Subcutaneous abdominal adipose tissue (tissue), 5 donors: ENCODE data around the gene APBA1.

Experiments
- H3K27ac ChIP-seq: one replicate; pipeline ENCODE4 v1.7.0; 2013; ENCODE audit warnings: low read depth, mild to moderate bottlenecking, inconsistent platforms, low read length, moderate library complexity
- H3K27me3 ChIP-seq, 5 donors: one replicate each; pipeline ENCODE4 v1.7.0; 2013; ENCODE audit warnings: low read length in 5 of 5, inconsistent platforms in 1 of 5; ENCODE audit not compliant: control insufficient read depth in 5 of 5, insufficient read depth in 4 of 5
- H3K36me3 ChIP-seq, 5 donors: one replicate each; pipeline ENCODE4 v1.7.0; 2013; ENCODE audit warnings: low read length in 5 of 5; ENCODE audit not compliant: control insufficient read depth in 5 of 5, insufficient read depth in 5 of 5
- H3K4me1 ChIP-seq, 5 donors: one replicate each; pipeline ENCODE4 v1.7.0; 2013; ENCODE audit warnings: low read length in 5 of 5, mild to moderate bottlenecking in 3 of 5, moderate library complexity in 1 of 5; ENCODE audit not compliant: control insufficient read depth in 5 of 5, insufficient read depth in 5 of 5
- H3K4me3 ChIP-seq, 5 donors: one replicate each; pipeline ENCODE4 v1.7.0; 2013; ENCODE audit warnings: low read length in 5 of 5, low read depth in 1 of 5
- H3K9ac ChIP-seq, 5 donors: one replicate each; pipeline ENCODE4 v1.7.0; 2013; ENCODE audit warnings: low read length in 5 of 5, mild to moderate bottlenecking in 4 of 5, moderate library complexity in 3 of 5
- H3K9me3 ChIP-seq, 5 donors: one replicate each; pipeline ENCODE4 v1.7.0; 2013; ENCODE audit warnings: low read length in 5 of 5; ENCODE audit not compliant: control insufficient read depth in 5 of 5
- donor health status: healthy.
- donor health status: healthy.
- donor health status: healthy.
- donor health status: healthy.
- donor health status: healthy.

The APBA1 gene

DNA sequence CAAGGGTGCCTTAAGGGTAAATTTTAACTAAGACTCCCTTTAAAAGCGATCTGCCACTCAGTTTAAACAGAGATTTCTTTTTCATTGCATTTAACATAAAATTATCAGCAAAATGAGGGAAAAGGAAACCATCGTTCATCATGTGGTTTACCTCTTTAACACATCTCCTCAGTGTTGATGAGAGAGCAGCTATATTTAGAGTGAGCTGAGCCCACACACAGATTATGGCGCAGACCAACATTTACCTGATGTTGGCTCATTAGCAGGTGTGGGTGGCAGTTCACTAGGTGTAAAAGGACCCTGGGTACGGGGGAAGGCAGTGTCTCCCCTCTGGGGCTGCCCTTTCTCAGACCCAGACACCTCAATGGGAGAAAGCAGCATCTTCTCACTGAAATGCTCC lies 197.3 kb downstream of the APBA1 start:
- Histone ChIP-seq H3K9ac (no peak overlapping the region), H3K4me3 (no peak overlapping the region), H3K27me3 (no peaks in the 10 kb centered on the region), H3K4me1 (no peaks in the 10 kb centered on the region), H3K27ac (no peak overlapping the region), H3K9me3 (no peaks in the 10 kb centered on the region), H3K36me3 (peaks cover 0 to 3% (median 0%) of the 10 kb centered on the region in 5 donors)

DNA sequence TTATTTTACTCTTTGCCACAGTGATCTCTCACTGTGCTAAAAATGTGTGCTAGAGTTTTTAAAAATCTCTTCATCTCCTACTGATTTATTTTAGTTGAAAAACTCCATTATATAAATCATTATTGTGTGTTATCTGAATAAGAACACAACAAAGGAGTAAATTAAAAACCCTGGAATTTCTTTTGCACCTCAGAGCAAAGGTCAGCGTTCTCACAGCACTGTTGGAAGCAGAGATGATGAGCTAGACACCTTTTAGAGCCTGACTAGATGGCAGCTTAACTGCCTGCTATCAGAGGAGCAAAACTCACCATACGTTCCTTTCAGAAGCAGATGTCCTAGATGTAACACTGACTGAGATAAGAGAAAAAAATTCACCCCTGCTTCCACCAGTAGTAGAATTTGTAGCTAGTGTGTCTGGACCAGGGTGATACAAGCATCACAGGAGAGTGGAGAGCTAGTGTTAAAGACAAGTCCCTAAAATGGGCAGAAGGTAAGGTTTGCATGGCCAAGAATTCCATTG lies 200.0 kb downstream of the APBA1 start:
- H3K4me3 ChIP-seq = no peak overlapping the region
- no peak overlapping the region for H3K9ac ChIP-seq
- no peaks in the 10 kb centered on the region for H3K9me3 ChIP-seq
- H3K27me3 ChIP-seq = no peaks in the 10 kb centered on the region
- H3K27ac ChIP-seq = no peak overlapping the region
- no peaks in the 10 kb centered on the region for H3K4me1 ChIP-seq
- H3K36me3 ChIP-seq = peaks cover 0 to 7% (median 4%) of the 10 kb centered on the region in 5 donors

DNA sequence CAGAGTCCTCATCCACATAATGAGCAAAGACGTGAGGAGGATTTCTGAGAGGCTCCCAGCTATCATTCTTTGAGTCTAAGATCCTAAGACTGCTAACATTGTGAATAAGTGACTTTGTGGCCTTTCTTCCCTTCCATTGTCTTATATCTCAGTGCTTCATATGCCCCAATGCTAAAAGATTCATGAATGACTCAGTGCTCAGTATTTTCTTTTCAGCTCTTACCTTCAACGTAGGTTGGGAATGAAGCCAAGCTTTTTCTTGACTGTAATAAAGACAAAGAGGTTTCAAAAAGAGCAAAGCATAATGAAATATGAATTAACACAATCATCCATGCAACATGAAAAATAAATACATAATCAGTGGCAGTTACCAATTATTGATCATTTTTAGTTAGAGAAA lies 200.7 kb downstream of the APBA1 start:
- H3K4me1 ChIP-seq = no peaks in the 10 kb centered on the region
- no peaks in the 10 kb centered on the region for H3K9me3 ChIP-seq
- no peak overlapping the region for H3K27ac ChIP-seq
- H3K9ac ChIP-seq = no peak overlapping the region
- no peak overlapping the region for H3K4me3 ChIP-seq
- H3K36me3 ChIP-seq = peaks cover 0 to 8% (median 8%) of the 10 kb centered on the region in 5 donors
- no peaks in the 10 kb centered on the region for H3K27me3 ChIP-seq

DNA sequence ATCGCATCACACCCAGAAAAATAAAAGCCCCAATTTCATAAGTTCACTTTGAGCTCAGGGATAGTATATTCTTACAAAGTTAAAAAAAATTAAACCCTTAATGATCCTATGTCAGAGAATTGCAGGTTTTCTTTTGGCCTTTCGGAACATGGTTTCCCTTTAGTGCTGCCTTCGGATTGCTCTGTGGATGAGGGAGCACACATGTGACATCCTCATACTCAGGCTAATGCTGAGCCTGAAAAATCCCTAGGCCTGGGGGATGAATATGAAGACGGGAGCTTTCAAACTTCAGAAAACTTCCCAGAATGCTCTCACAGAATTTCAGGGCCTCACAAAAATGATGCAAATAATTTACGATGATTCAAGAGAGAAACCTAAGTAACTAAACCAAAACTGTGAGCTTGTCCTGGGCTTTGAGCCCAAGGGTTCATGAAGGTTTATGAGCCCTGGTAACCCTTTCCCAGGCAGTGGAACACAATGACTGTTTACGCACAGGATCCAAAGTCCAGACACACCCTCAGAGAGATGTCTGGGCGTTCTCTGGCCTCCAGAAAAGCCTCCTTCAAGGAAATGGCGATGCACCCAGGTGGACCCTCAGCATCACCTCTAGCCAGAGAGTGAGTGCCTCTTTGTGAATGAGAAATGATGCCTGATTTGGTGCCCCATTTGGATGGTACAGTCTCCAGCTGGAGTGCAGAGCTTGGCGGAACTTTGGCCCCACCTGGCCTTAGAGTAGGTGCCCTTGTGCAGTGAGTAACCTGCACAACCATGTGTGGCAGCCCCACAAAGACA lies 201.8 kb downstream of the APBA1 start:
- H3K9ac ChIP-seq = no peak overlapping the region
- H3K4me1 ChIP-seq = peaks cover 1 to 5% (median 5%) of the 10 kb centered on the region in 5 donors
- H3K27me3 ChIP-seq = no peaks in the 10 kb centered on the region
- peaks cover 0 to 12% (median 8%) of the 10 kb centered on the region in 5 donors for H3K36me3 ChIP-seq
- no peak overlapping the region for H3K4me3 ChIP-seq
- no peaks in the 10 kb centered on the region for H3K9me3 ChIP-seq
- no peak overlapping the region for H3K27ac ChIP-seq

DNA sequence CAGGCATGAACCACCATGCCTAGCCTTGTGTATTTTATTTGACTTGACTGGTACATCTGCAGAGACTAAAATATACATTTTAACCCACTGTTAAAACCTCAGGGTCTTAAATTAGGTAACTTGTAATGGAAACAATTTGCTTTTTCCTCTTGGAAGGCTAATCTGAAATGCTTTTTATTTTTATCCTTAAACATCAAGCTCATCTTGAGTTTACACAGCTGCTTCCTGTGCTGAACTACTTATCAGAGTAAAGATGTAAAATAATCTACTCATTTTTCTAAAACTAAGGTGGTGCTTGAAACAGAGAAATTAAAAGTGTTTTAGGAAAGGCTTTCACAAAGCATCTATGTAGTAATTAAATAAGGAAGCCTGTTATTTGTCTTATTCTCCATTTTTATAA lies 203.0 kb downstream of the APBA1 start:
- Histone ChIP-seq H3K36me3 (peaks cover 0 to 12% (median 5%) of the 10 kb centered on the region in 5 donors), H3K4me1 (peaks cover 5 to 12% (median 9%) of the 10 kb centered on the region in 5 donors), H3K27me3 (no peaks in the 10 kb centered on the region), H3K9ac (no peak overlapping the region), H3K9me3 (no peaks in the 10 kb centered on the region), H3K27ac (no peak overlapping the region), H3K4me3 (no peak overlapping the region)

DNA sequence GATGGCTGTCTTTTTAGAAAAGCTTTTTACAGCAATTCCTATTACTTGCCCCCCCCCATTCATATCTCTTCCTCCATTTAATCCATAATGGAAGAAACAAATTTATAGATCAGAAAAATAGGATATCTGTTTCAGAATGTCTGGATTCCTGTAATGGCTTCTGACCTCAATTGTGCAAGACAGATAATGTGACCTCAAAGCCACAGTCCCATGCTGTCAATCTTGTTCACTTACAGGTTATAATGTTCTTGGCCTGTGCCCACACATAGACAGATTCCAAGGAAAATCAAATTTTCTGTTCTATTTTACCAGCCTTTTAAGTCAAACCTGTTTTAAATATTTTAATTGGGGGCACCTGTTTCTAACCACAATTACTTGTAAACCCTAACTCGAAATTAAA lies 203.8 kb downstream of the APBA1 start:
- peaks cover 5 to 12% (median 9%) of the 10 kb centered on the region in 5 donors for H3K4me1 ChIP-seq

DNA sequence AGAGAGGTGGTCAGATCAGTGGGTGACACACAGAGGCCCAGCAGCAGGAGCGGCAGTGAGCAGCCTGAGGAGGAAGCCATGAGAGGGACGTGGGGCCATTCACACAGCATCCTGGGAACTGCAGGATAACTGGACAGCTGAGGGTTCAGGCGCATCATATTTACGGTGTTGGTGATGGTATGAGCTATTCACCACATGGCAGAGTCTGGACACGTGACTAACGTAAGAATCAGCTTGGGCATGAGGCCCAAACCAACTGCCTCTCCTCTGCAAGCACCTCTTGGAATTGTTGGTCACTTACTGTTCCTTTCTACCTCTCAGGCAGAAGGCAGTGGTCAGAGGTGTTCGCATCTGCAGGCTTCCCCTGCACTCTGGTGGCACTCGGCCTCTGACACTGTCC lies 206.0 kb downstream of the APBA1 start:
- H3K9ac ChIP-seq = no peak overlapping the region
- H3K27me3 ChIP-seq = no peaks in the 10 kb centered on the region
- H3K9me3 ChIP-seq = no peaks in the 10 kb centered on the region
- H3K4me1 ChIP-seq = peaks cover 5 to 12% (median 9%) of the 10 kb centered on the region in 5 donors
- peaks cover 0 to 12% (median 5%) of the 10 kb centered on the region in 5 donors for H3K36me3 ChIP-seq
- no peak overlapping the region for H3K27ac ChIP-seq
- no peak overlapping the region for H3K4me3 ChIP-seq

More for the DNA sequence above, 203.8 kb downstream of the APBA1 start:
- peaks cover 0 to 12% (median 5%) of the 10 kb centered on the region in 5 donors for H3K36me3 ChIP-seq
- no peaks in the 10 kb centered on the region for H3K27me3 ChIP-seq
- no peaks in the 10 kb centered on the region for H3K9me3 ChIP-seq
- H3K4me3 ChIP-seq = no peak overlapping the region
- no peak overlapping the region for H3K9ac ChIP-seq
- no peak overlapping the region for H3K27ac ChIP-seq

DNA sequence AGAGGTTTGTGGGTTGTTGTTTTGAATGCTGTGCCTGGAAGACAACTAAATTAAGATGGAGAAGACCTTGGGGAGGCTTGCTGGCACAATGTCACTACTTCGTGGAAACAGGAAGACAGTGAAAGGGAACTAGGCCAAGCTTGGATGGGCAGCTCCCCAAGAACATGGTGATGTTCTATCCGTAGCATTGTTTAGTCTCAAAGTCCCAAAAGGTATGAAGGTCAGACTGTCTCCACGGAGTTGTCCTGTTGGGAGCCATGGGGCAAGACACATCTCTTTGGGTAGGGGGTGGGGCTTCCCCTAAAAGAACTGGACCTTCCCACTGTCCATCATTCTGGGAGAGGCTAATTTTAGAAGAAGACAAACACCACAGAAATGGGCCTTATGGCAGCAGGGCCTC lies 206.7 kb downstream of the APBA1 start:
- Histone ChIP-seq H3K36me3 (peaks cover 0 to 12% (median 5%) of the 10 kb centered on the region in 5 donors), H3K9me3 (no peaks in the 10 kb centered on the region), H3K4me3 (no peak overlapping the region), H3K27me3 (no peaks in the 10 kb centered on the region), H3K4me1 (peaks cover 5 to 12% (median 9%) of the 10 kb centered on the region in 5 donors), H3K27ac (no peak overlapping the region), H3K9ac (no peak overlapping the region)

DNA sequence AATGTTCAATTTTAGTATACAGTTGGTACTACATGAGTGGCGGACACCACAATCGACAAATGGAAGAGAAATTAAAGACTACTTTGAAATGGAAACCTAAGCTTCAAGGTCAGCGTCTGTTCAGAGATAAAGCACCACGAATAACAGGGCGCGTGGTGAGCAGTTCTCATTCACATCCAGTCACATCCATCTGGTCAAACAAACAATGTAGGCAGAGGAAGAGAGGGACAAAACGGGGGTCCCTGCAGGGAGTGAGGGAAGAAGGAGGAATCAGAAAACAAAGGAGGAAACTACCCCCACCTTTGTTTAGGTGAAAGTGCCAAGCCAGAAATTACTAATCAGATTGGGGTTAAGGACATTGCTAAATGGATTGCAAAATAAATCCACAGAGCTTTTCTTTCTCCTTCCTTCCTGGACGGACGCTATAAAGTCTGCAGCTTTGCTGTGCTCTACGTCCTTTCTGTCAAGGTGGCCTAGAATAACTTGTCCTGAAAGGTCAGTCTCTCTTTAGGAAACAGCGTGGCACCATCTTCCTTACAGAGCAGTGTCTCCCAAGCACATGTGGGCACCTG lies 208.6 kb downstream of the APBA1 start:
- H3K4me3 ChIP-seq = no peak overlapping the region
- H3K4me1 ChIP-seq = peaks cover 5 to 12% (median 9%) of the 10 kb centered on the region in 5 donors
- H3K36me3 ChIP-seq = peaks cover 0 to 13% (median 5%) of the 10 kb centered on the region in 5 donors
- no peak overlapping the region for H3K9ac ChIP-seq
- H3K27me3 ChIP-seq = no peaks in the 10 kb centered on the region
- no peak overlapping the region for H3K27ac ChIP-seq
- no peaks in the 10 kb centered on the region for H3K9me3 ChIP-seq

DNA sequence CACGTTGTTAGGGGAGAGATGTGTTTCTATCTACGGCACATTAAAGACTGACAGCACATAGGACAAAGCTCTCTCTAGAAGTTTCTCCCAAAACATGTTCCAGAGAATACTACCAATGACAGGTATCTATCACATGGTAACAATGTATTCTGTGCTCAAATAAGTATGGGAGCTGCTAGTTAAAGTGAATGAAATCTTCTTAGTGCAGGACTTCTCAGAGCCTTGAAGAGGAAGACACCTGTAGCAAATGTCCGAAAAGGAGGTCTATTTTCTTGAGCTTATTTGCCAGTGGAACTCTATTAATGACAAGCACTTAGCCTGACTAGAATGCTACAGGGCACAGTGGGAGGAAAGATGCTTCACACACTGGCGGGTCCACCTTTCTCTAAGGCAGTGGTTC lies 209.8 kb downstream of the APBA1 start:
- H3K36me3 ChIP-seq = peaks cover 0 to 11% (median 5%) of the 10 kb centered on the region in 5 donors
- no peak overlapping the region for H3K4me3 ChIP-seq
- no peak overlapping the region for H3K9ac ChIP-seq
- H3K27ac ChIP-seq = no peak overlapping the region
- no peaks in the 10 kb centered on the region for H3K9me3 ChIP-seq
- peaks cover 5 to 12% (median 9%) of the 10 kb centered on the region in 5 donors for H3K4me1 ChIP-seq
- H3K27me3 ChIP-seq = no peaks in the 10 kb centered on the region
